Measurements from ENCODE around the gene GPX3. TPM values are rescaled to one million over a fixed set of nuclear protein-coding genes. Genes with fewer than 3 reads are reported as not detected.

Gene GPX3
- total RNA-seq, 1 experiment from 2014 or later = 12.2 TPM

DNA sequence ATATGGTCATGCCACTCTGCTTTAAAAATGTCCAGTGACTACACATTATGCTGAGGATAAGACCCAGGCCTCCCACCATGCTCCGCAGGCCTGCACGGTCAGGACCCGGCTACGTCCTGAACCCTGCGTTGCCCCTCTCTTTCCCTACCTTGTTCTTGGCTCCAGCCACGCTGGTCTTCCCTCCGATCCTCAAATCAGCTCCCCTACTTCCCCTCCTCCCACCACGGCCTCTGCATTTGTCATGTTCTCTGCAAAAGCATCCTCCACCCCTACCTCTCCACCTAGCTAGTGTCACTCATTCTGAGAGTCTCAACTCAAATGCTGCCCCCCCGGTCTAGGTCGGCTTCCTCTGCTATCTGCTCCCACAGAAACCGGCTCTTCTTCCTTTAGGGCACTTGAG, 11.2 kb downstream of the GPX3 start:
- Histone ChIP-seq H3K9me3 (replicated peaks) (no peaks in the 10 kb centered on the region; the same call in 1 of the 2 replicates), H3K36me3 (peaks cover 94% of the 10 kb centered on the region), H3K27me3 (replicated peaks) (no peaks in the 10 kb centered on the region), H3K27ac (no peak overlapping the region), H3K4me3 (no peak overlapping the region), H3K4me1 (replicated peaks) (no peaks in the 10 kb centered on the region)
- DNase-seq (ENCODE audit: low read depth in 1 of 2, low spot score in 2 of 2) = no peak

DNA sequence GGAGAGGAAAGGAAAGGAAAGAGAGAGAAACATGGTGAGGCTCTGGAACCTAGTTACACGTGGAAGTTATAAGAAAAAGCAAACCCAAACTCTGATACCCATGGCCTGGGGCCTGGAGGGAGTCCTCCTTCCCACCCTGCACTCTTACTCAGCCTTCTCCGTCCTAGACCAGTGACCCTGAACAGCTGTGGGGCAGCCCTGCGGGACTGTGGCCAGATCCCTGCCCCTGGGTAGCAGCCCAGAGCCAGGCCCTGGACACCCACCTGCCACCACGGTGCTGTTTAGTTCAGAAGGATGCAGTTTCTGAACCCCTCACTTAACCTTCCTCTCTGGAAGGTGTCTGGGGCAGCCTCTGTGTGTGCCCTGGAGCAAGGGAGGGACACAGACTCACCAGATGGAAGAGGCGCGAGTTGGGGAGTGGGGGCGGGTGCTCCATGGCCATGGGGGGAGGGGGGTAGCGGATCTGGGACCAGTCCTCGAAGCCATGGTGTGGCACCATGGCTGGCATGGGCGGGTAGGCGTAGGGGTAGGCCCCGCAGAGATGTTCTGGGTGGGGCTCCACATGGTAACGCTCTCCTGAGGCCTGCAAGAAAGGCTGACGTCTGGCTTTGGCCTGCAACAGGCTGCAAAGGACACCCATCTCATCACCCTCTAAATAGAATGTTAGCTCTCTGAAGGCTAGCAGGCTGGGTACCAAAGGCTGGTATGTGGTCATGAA, 13.0 kb downstream of the GPX3 start:
- H3K27me3 ChIP-seq (replicated peaks) = no peaks in the 10 kb centered on the region
- H3K36me3 ChIP-seq = peaks cover 94% of the 10 kb centered on the region
- peaks cover 9% of the 10 kb centered on the region for H3K4me1 ChIP-seq (replicated peaks)
- DNase-seq (ENCODE audit: low read depth in 1 of 2, low spot score in 2 of 2) = no peak
- H3K9me3 ChIP-seq (replicated peaks) = no peaks in the 10 kb centered on the region; the same call in 1 of the 2 replicates
- H3K27ac ChIP-seq = no peak overlapping the region
- no peak overlapping the region for H3K4me3 ChIP-seq

- DNase-seq (ENCODE audit: low read depth in 1 of 2, low spot score in 2 of 2) = no peak
Measured at GRCh38 chr5:151034422-151035379, 14.3 kb downstream of the GPX3 start.

GRCh38 chr5:151036556-151036955, 16.2 kb downstream of the GPX3 start:
- Histone ChIP-seq H3K4me3 (no peak overlapping the region), H3K36me3 (peaks cover 94% of the 10 kb centered on the region), H3K27ac (no peak overlapping the region), H3K4me1 (replicated peaks) (peaks cover 32% of the 10 kb centered on the region), H3K27me3 (replicated peaks) (no peaks in the 10 kb centered on the region), H3K9me3 (replicated peaks) (no peaks in the 10 kb centered on the region)
- DNase-seq (ENCODE audit: low read depth in 1 of 2, low spot score in 2 of 2) = no peak

More at GRCh38 chr5:151034422-151035379, 14.3 kb downstream of the GPX3 start:
- no peaks in the 10 kb centered on the region for H3K27me3 ChIP-seq (replicated peaks)
- H3K4me3 ChIP-seq = no peak overlapping the region
- H3K9me3 ChIP-seq (replicated peaks) = no peaks in the 10 kb centered on the region; the same call in 1 of the 2 replicates
- H3K27ac ChIP-seq = no peak overlapping the region
- H3K36me3 ChIP-seq = peaks cover 94% of the 10 kb centered on the region
- peaks cover 21% of the 10 kb centered on the region for H3K4me1 ChIP-seq (replicated peaks)

DNA sequence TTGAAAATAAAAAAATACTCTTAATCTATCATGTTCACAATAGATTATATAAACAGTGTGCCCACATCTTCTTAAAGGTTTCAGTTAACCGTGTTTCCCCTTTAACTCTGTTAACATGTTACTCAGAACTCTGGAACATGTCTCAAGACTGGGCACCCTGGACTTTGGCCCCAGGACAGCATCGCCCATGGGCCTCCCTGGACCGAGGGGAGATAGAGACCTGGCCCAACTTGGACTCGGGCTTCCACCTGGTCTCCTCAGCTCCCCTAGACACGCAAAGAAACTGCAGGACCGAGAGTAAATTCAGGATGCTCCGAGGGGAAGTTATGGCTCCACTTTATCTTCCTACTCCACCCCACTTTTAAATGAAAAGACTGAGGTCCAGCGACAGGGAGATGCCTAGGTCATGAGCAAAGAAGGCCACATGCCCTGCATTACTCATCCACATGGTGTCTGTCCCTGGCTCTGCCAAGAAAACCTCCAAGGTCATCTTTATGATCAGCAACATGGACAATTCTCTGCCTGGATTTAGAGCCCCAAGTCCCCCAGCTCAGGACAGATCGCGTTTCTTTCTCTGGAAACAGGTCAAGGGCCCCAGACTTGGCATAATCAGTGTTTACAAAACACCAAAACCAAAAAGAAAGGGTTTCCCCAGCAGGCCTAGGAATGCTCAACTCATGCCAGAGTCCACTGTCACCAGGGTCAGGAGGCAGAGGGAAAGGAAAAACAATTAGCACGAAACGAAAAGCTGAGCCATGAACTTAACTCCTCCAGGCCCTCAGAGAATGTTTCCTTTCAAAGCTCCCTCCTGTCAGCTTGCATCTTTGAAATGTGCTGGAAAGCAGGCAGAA, 17.4 kb downstream of the GPX3 start:
- H3K36me3 ChIP-seq = peaks cover 94% of the 10 kb centered on the region
- H3K9me3 ChIP-seq (replicated peaks) = no peaks in the 10 kb centered on the region
- H3K27ac ChIP-seq = 0 out of 2 replicates have a peak overlapping the region, but pooled peaks have one; percentile 17
- no peak for DNase-seq (ENCODE audit: low read depth in 1 of 2, low spot score in 2 of 2)
- H3K4me3 ChIP-seq = no peak overlapping the region
- no peaks in the 10 kb centered on the region for H3K27me3 ChIP-seq (replicated peaks)
- H3K4me1 ChIP-seq (replicated peaks) = peaks cover 32% of the 10 kb centered on the region

DNA sequence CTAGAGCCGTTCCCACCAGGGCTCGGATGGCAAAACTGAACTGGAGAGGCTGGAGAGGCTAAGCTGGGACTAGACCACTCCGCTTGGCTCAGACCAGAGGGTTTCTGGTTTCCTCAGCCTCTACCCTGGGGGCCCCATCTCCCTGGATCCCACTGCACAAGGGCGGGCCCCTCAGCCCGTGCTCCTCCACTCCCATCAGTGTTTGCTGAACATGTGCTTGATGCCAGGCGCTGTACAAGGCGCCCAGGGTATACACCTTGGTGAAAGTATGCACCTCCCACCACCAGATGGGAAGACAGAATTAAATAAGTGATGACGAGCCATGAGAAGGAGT, 18.0 kb downstream of the GPX3 start:
- H3K27ac ChIP-seq = peak overlapping the region; percentile 17; the same call in 1 of the 2 replicates
- no peaks in the 10 kb centered on the region for H3K27me3 ChIP-seq (replicated peaks)
- H3K36me3 ChIP-seq = peaks cover 96% of the 10 kb centered on the region
- no peak for DNase-seq (ENCODE audit: low read depth in 1 of 2, low spot score in 2 of 2)
- H3K9me3 ChIP-seq (replicated peaks) = no peaks in the 10 kb centered on the region
- no peak overlapping the region for H3K4me3 ChIP-seq
- peaks cover 32% of the 10 kb centered on the region for H3K4me1 ChIP-seq (replicated peaks)

DNA sequence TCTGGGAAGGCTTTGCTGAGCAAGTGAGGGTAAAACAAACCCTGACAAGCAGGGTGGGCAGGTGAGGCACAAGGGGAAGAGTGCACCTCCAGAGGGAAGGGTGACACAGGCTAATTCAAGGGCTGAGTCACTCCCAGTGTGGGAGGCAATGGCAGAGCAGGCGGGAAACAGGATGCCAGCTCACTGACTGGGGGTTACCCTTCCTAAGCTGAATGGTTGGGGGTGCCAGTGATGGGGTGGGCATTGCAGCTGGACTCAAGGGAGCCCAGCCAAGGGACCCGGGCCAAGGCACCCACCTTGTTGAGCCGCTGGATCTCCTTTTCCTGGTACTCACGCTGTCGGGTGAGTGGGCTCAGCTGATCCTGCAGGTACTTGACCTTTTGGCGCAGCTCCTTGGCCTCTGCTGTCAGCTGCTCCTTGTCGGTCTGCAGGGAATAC, 18.4 kb downstream of the GPX3 start:
- H3K9me3 ChIP-seq (replicated peaks) = no peaks in the 10 kb centered on the region
- DNase-seq (ENCODE audit: low read depth in 1 of 2, low spot score in 2 of 2) = no peak
- peak overlapping the region; percentile 17; the same call in 1 of the 2 replicates for H3K27ac ChIP-seq
- H3K4me3 ChIP-seq = no peak overlapping the region
- H3K27me3 ChIP-seq (replicated peaks) = no peaks in the 10 kb centered on the region
- peaks cover 96% of the 10 kb centered on the region for H3K36me3 ChIP-seq
- peaks cover 32% of the 10 kb centered on the region for H3K4me1 ChIP-seq (replicated peaks)

- H3K36me3 ChIP-seq = peaks cover 100% of the 10 kb centered on the region
- no peaks in the 10 kb centered on the region for H3K27me3 ChIP-seq (replicated peaks)
- no peaks in the 10 kb centered on the region for H3K9me3 ChIP-seq (replicated peaks)
- peaks cover 32% of the 10 kb centered on the region for H3K4me1 ChIP-seq (replicated peaks)
- no peak overlapping the region for H3K4me3 ChIP-seq
- no peak for DNase-seq (ENCODE audit: low read depth in 1 of 2, low spot score in 2 of 2)
- H3K27ac ChIP-seq = no peak overlapping the region
Measured at GRCh38 chr5:151039665-151040064, 19.3 kb downstream of the GPX3 start.

DNA sequence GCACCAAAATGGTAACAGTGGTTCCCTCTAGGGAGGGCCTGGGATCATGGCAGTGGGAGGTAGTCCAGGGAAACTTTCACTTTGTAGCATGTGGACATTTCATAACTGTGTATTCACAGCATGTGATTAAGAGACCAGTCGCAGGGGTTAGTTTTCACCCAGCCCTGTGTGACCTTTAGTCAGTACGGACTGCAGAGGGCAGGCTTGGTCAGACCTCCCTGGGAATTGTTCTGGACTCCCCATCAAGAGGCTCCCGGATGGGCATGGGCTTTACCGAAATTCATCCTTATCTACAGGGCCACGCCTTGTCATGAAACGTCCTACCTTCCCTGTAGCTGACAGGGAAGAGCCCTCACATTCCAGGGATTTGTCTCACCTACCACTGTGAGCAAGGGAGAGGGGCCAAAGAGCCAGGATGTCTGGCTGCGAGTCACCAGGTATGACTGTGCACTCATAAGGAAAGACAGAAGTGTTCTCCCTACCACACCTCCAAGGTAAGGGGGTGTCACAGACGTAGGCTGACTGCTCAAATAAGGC, 19.9 kb downstream of the GPX3 start:
- Histone ChIP-seq H3K9me3 (replicated peaks) (no peaks in the 10 kb centered on the region), H3K36me3 (peaks cover 100% of the 10 kb centered on the region), H3K27ac (no peak overlapping the region), H3K4me1 (replicated peaks) (peaks cover 32% of the 10 kb centered on the region), H3K27me3 (replicated peaks) (no peaks in the 10 kb centered on the region), H3K4me3 (no peak overlapping the region)
- DNase-seq (ENCODE audit: low read depth in 1 of 2, low spot score in 2 of 2) = no peak

- Histone ChIP-seq H3K36me3 (peaks cover 100% of the 10 kb centered on the region), H3K4me3 (no peak overlapping the region), H3K27me3 (replicated peaks) (no peaks in the 10 kb centered on the region), H3K9me3 (replicated peaks) (no peaks in the 10 kb centered on the region), H3K4me1 (replicated peaks) (peaks cover 32% of the 10 kb centered on the region), H3K27ac (no peak overlapping the region)
- no peak for DNase-seq (ENCODE audit: low read depth in 1 of 2, low spot score in 2 of 2)
Measured at GRCh38 chr5:151041577-151042268, 21.3 kb downstream of the GPX3 start.

DNA sequence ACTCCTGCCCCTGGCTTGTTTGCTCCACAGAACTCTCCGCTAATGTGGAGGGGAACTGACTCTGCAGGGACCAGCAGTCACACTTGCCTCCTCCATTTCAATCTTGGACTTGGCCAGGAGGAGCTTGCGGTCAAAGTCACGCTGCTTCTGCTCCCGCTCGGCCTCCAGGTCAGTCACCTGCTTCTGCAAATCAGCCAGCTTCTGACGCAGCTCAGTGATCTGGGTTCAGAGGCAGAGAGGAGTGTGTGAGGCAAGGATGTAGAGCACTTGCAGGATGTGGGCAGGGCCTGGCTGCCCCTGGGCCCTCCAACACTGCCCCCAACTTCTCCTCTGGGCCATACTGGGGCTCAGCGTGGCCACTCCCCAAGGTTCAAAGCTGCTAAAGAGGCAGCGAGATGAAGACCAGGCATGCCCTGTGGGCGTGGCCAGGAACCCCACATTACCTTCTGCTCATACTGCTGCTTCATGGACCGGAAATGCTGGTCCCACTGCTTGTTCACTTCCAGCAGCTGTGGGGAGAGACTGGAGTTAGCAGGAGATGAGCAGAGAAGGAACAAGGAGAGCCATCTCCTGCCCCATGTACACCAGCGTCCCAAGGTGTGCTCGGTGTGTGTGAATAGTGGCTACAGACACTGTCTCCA, 22.2 kb downstream of the GPX3 start:
- peaks cover 100% of the 10 kb centered on the region for H3K36me3 ChIP-seq
- no peak for DNase-seq (ENCODE audit: low read depth in 1 of 2, low spot score in 2 of 2)
- no peaks in the 10 kb centered on the region for H3K9me3 ChIP-seq (replicated peaks)
- H3K4me1 ChIP-seq (replicated peaks) = peaks cover 31% of the 10 kb centered on the region
- H3K4me3 ChIP-seq = no peak overlapping the region
- no peak overlapping the region for H3K27ac ChIP-seq
- no peaks in the 10 kb centered on the region for H3K27me3 ChIP-seq (replicated peaks)

DNA sequence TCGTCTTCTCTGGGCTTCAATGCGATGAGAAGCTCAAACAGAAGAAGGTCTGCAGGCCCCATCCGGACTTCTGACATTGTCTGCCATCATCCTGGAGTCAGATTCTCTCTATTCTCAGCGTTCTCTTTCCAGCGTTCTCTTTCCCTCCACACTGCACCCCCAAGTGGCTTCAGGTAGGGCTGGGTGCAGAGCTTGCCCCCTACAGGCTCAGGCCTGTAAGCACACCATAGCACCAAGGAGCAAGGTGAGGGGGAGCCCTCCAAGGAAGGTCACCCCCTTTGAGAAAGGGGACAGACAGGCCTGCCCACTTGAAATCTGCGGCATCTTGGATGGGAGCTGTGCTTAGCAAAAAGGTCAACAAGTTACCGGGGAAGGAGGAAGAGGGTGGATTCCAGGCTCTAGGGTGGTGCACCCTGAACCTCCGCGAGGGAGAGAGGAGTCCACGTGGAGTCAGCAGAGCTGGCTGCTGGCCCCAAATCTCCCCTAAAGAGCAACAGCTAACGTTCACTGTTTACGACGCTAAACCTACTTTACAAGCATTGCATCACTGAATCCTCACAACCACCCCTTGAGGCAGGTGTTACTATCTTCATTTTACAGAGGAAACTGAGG, 27.5 kb downstream of the GPX3 start:
- no peak for DNase-seq (ENCODE audit: low read depth in 1 of 2, low spot score in 2 of 2)
- Histone ChIP-seq H3K4me3 (no peak overlapping the region), H3K9me3 (replicated peaks) (no peaks in the 10 kb centered on the region), H3K4me1 (replicated peaks) (peaks cover 19% of the 10 kb centered on the region), H3K27me3 (replicated peaks) (no peaks in the 10 kb centered on the region), H3K27ac (no peak overlapping the region), H3K36me3 (peaks cover 97% of the 10 kb centered on the region)

Data from SJSA1 (cell line).